Measurements from ENCODE around the gene COL6A3.

DNA sequence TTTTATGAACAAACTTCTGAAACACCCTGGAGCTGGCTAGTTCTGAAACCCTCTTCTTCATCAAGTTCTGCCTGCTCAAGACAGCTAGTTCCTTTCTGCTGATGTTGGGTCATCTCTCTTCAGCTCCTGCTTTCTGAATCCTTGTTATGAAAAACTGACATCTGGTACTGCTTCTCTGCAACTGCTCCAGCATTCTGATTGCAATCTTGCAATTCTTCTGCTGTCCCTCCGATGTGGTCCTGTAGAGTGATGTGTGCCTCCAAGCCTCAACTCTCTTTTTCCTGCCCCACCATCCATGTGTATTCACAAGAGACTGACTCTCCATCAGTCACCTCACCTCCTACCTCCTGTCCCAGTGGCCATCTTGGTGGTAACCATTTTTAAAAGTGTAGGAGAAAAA, 21.8 kb downstream of the COL6A3 start:
- TF ChIP-seq POLR2A (IDR thresholded peaks at IDR 0.05; ENCODE audit: borderline replicate concordance, extremely low read depth, insufficient read depth, insufficient read length) (no peak), RAD21 (IDR thresholded peaks at IDR 0.05; ENCODE audit: low read depth) (no peak)
- TF ChIP-seq, protein P1, sequence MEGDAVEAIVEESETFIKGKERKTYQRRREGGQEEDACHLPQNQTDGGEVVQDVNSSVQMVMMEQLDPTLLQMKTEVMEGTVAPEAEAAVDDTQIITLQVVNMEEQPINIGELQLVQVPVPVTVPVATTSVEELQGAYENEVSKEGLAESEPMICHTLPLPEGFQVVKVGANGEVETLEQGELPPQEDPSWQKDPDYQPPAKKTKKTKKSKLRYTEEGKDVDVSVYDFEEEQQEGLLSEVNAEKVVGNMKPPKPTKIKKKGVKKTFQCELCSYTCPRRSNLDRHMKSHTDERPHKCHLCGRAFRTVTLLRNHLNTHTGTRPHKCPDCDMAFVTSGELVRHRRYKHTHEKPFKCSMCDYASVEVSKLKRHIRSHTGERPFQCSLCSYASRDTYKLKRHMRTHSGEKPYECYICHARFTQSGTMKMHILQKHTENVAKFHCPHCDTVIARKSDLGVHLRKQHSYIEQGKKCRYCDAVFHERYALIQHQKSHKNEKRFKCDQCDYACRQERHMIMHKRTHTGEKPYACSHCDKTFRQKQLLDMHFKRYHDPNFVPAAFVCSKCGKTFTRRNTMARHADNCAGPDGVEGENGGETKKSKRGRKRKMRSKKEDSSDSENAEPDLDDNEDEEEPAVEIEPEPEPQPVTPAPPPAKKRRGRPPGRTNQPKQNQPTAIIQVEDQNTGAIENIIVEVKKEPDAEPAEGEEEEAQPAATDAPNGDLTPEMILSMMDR (IDR thresholded peaks at IDR 0.05 in 2 of 3, conservative IDR thresholded peaks at IDR 0.05 in 1 of 3; ENCODE audit: borderline replicate concordance in 1 of 3, insufficient read depth in 1 of 3, low read depth in 2 of 3, low read length in 2 of 3) = no peak
